DND-41 (cell line): ENCODE results near the gene DCHS1.

ENCODE experiments used
- CTCF ChIP-seq: IDR thresholded peaks from 2 replicates; pipeline ENCODE4 v1.5.1; 2012; ENCODE audit warnings: borderline replicate concordance, low read length, moderate library complexity, mild to moderate bottlenecking; ENCODE audit not compliant: poor library complexity, severe bottlenecking; ENCODE audit errors: extremely low read depth
- EZH2 ChIP-seq: IDR thresholded peaks from 3 replicates; pipeline ENCODE4 v1.6.1; 2012; ENCODE audit warnings: borderline replicate concordance, low read depth, mild to moderate bottlenecking, moderate library complexity, low read length, inconsistent platforms; ENCODE audit not compliant: severe bottlenecking

- TF ChIP-seq CTCF (no peak), EZH2 (no peak)
Measured at GRCh38 chr11:6602096-6602940, 53.3 kb downstream of the DCHS1 start.
